ENCODE measurements around the gene VSTM2B. TPM values are rescaled to one million over a fixed set of nuclear protein-coding genes. Genes with fewer than 3 reads are reported as not detected.
A peak's percentile ranks its signal among the peaks of the same experiment; 100 is the strongest.

VSTM2B gene
- total RNA-seq, 4 donors from 2014 or later: not detected

- no peaks in the 10 kb centered on the region for H3K36me3 ChIP-seq
- no peaks in the 10 kb centered on the region for H3K27me3 ChIP-seq
- intact Hi-C loops (cut with DNase I; ENCODE audit: low total_unique reads): no loop called here
- DNase-seq: peak; percentile 98
- peaks cover 5 to 7% of the 10 kb centered on the region in 2 donors for H3K4me1 ChIP-seq
- TF ChIP-seq CTCF (IDR thresholded peaks at IDR 0.05): peak in 2 of 4 experiments; percentile 10 to 41
- peak; percentile 91 to 98 for TF ChIP-seq POLR2A (IDR thresholded peaks at IDR 0.05)
- H3K4me3 ChIP-seq: peak within 1 kb of the TSS; percentile 66 to 86
- no peaks in the 10 kb centered on the region for H3K9me3 ChIP-seq
- H3K27ac ChIP-seq: peak within 1 kb of the TSS; percentile 93
Observed at GRCh38 chr19:29605653-29606419, 80.0 kb downstream of the VSTM2B start, which contains the start of gene POP4. Gene POP4, plus strand, starts transcription at chr19:29606283. Its CDS starts 36 bp downstream, at chr19:29606319.

GRCh38 chr19:29606420-29606747 lies 80.6 kb downstream of the VSTM2B start:
- Histone ChIP-seq H3K36me3 (no peaks in the 10 kb centered on the region), H3K4me1 (peaks cover 5 to 11% of the 10 kb centered on the region in 2 donors), H3K4me3 (peak overlapping the region; percentile 66 to 86), H3K27ac (peak overlapping the region; percentile 93), H3K9me3 (no peaks in the 10 kb centered on the region), H3K27me3 (no peaks in the 10 kb centered on the region)
- TF ChIP-seq CTCF (IDR thresholded peaks at IDR 0.05) (no peak), POLR2A (IDR thresholded peaks at IDR 0.05) (no peak)
- intact Hi-C loops (cut with DNase I; ENCODE audit: low total_unique reads): no loop called here
- no peak for DNase-seq

GRCh38 chr19:29609636-29610035 lies 83.8 kb downstream of the VSTM2B start:
- H3K36me3 ChIP-seq: no peaks in the 10 kb centered on the region
- no peak overlapping the region for H3K4me3 ChIP-seq
- H3K27me3 ChIP-seq: no peaks in the 10 kb centered on the region
- no peak for DNase-seq
- no peak overlapping the region for H3K27ac ChIP-seq
- H3K9me3 ChIP-seq: no peaks in the 10 kb centered on the region
- H3K4me1 ChIP-seq: peaks cover 3 to 11% of the 10 kb centered on the region in 2 donors
- intact Hi-C loops (cut with DNase I; ENCODE audit: low total_unique reads): loop anchor here (5.0 kb wide), 1 partner anchor 108 kb away; the partner anchor contains the start of gene C19orf12
- TF ChIP-seq POLR2A (IDR thresholded peaks at IDR 0.05) (no peak), CTCF (IDR thresholded peaks at IDR 0.05) (no peak)

- intact Hi-C loops (cut with DNase I; ENCODE audit: low total_unique reads): loop anchor here (5.0 kb wide), 1 partner anchor 107 kb away; the partner anchor contains the start of gene C19orf12
- TF ChIP-seq CTCF (IDR thresholded peaks at IDR 0.05): no peak
- TF ChIP-seq POLR2A (IDR thresholded peaks at IDR 0.05): no peak
Observed at GRCh38 chr19:29610213-29610573, 84.4 kb downstream of the VSTM2B start.

GRCh38 chr19:29610574-29611271 lies 84.9 kb downstream of the VSTM2B start:
- Histone ChIP-seq H3K9me3 (no peaks in the 10 kb centered on the region), H3K4me3 (no peak overlapping the region), H3K27me3 (no peaks in the 10 kb centered on the region), H3K4me1 (peaks cover 0 to 5% of the 10 kb centered on the region in 2 donors), H3K36me3 (no peaks in the 10 kb centered on the region), H3K27ac (no peak overlapping the region)
- TF ChIP-seq CTCF (IDR thresholded peaks at IDR 0.05) (peak; percentile 84 to 91 (median 88)), POLR2A (IDR thresholded peaks at IDR 0.05) (no peak)
- DNase-seq: peak; percentile 84 to 86
- intact Hi-C loops (cut with DNase I; ENCODE audit: low total_unique reads): loop anchor here (5.0 kb wide), 1 partner anchor 107 kb away; the partner anchor contains the start of gene C19orf12

More at GRCh38 chr19:29610213-29610573, 84.4 kb downstream of the VSTM2B start:
- Histone ChIP-seq H3K4me1 (peaks cover 0 to 8% of the 10 kb centered on the region in 2 donors), H3K36me3 (no peaks in the 10 kb centered on the region), H3K4me3 (no peak overlapping the region), H3K27me3 (no peaks in the 10 kb centered on the region), H3K27ac (no peak overlapping the region), H3K9me3 (no peaks in the 10 kb centered on the region)
- no peak for DNase-seq

Measured in uterus (tissue), 4 donors.